ENCODE data around the gene HOXB9. TPM values are rescaled to one million over a fixed set of nuclear protein-coding genes. Genes with fewer than 3 reads are reported as not detected.

The HOXB9 gene
- total RNA-seq, 1 donor from 2014 or later: 0.11 TPM

- Mint-ChIP-seq H3K27ac (ENCODE audit: unreplicated experiment) (no peak within 1 kb of the TSS), H3K4me1 (ENCODE audit: low read depth, unreplicated experiment) (no peaks in the 10 kb centered on the region), H3K4me3 (ENCODE audit: unreplicated experiment) (no peak within 1 kb of the TSS), H3K36me3 (ENCODE audit: low read depth, unreplicated experiment) (peaks cover 3% of the 10 kb centered on the region), H3K27me3 (ENCODE audit: low read depth, unreplicated experiment) (peaks cover 71% of the 10 kb centered on the region), H3K9me3 (ENCODE audit: unreplicated experiment) (peaks cover 33% of the 10 kb centered on the region)
- Histone ChIP-seq H3K4me3 (ENCODE audit: insufficient read depth, low read depth, low read length) (peak within 1 kb of the TSS; percentile 58), H3K9me3 (ENCODE audit: insufficient read depth, low read depth, low read length) (no peaks in the 10 kb centered on the region), H3K27ac (ENCODE audit: low read depth, low read length) (peak within 1 kb of the TSS; percentile 77), H3K36me3 (ENCODE audit: insufficient read depth, low read length) (no peaks in the 10 kb centered on the region), H4K20me1 (ENCODE audit: insufficient read depth, low read length) (peaks cover 4% of the 10 kb centered on the region), H3K4me2 (ENCODE audit: low read length) (peak within 1 kb of the TSS; percentile 84), H3K79me2 (ENCODE audit: insufficient read depth, low read length) (peaks cover 72% of the 10 kb centered on the region), H2AFZ (ENCODE audit: low read depth, low read length) (no peak within 1 kb of the TSS), H3K9ac (ENCODE audit: low read length) (peak within 1 kb of the TSS; percentile 82), H3K4me1 (ENCODE audit: insufficient read depth, low read length) (peaks cover 13% of the 10 kb centered on the region), H3K27me3 (ENCODE audit: insufficient read depth, low read length) (peaks cover 87% of the 10 kb centered on the region)
- FAIRE-seq (no peak), DNase-seq (ENCODE audit: low read depth) (peak; percentile 78)
- TF ChIP-seq EZH2 (IDR thresholded peaks at IDR 0.05; ENCODE audit: insufficient read depth, low read length): no peak
- TF ChIP-seq CTCF (IDR thresholded peaks at IDR 0.05; ENCODE audit: insufficient read depth, low read depth, low read length): no peak
Observed at GRCh38 chr17:48577946-48578615, 48.1 kb downstream of the HOXB9 start, which contains the start of gene HOXB4. Gene HOXB4, minus strand, starts transcription at chr17:48578350. Its CDS starts 31 bp downstream, at chr17:48578319.

GRCh38 chr17:48577330-48577945 lies 48.7 kb downstream of the HOXB9 start:
- peaks cover 28% of the 10 kb centered on the region for H3K9me3 Mint-ChIP-seq (ENCODE audit: unreplicated experiment)
- peak overlapping the region; percentile 80 for H3K4me2 ChIP-seq (ENCODE audit: low read length)
- no peaks in the 10 kb centered on the region for H3K9me3 ChIP-seq (ENCODE audit: insufficient read depth, low read depth, low read length)
- H3K27me3 ChIP-seq (ENCODE audit: insufficient read depth, low read length): peaks cover 88% of the 10 kb centered on the region
- FAIRE-seq: no peak
- peak overlapping the region; percentile 77 for H3K27ac ChIP-seq (ENCODE audit: low read depth, low read length)
- no peaks in the 10 kb centered on the region for H3K36me3 ChIP-seq (ENCODE audit: insufficient read depth, low read length)
- H3K36me3 Mint-ChIP-seq (ENCODE audit: low read depth, unreplicated experiment): peaks cover 3% of the 10 kb centered on the region
- no peaks in the 10 kb centered on the region for H3K4me1 Mint-ChIP-seq (ENCODE audit: low read depth, unreplicated experiment)
- DNase-seq (ENCODE audit: low read depth): no peak
- H3K27me3 Mint-ChIP-seq (ENCODE audit: low read depth, unreplicated experiment): peaks cover 64% of the 10 kb centered on the region
- H3K9ac ChIP-seq (ENCODE audit: low read length): peak overlapping the region; percentile 81
- no peak overlapping the region for H3K27ac Mint-ChIP-seq (ENCODE audit: unreplicated experiment)
- TF ChIP-seq CTCF (IDR thresholded peaks at IDR 0.05; ENCODE audit: insufficient read depth, low read depth, low read length): no peak
- TF ChIP-seq EZH2 (IDR thresholded peaks at IDR 0.05; ENCODE audit: insufficient read depth, low read length): peak; percentile 65
- peaks cover 13% of the 10 kb centered on the region for H3K4me1 ChIP-seq (ENCODE audit: insufficient read depth, low read length)
- no peak overlapping the region for H3K4me3 Mint-ChIP-seq (ENCODE audit: unreplicated experiment)
- H3K79me2 ChIP-seq (ENCODE audit: insufficient read depth, low read length): peaks cover 75% of the 10 kb centered on the region
- H4K20me1 ChIP-seq (ENCODE audit: insufficient read depth, low read length): peaks cover 4% of the 10 kb centered on the region
- H3K4me3 ChIP-seq (ENCODE audit: insufficient read depth, low read depth, low read length): peak overlapping the region; percentile 58
- no peak overlapping the region for H2AFZ ChIP-seq (ENCODE audit: low read depth, low read length)

Measured in astrocyte (in vitro differentiated cells and primary cell).